H1 (cell line): Measurements from ENCODE around the gene SLX4IP.

ENCODE experiments used
- CEBPB ChIP-seq: IDR thresholded peaks from 2 replicates; pipeline ENCODE4 v1.6.1; 2012; ENCODE audit warnings: low read depth, low read length
- EGR1 ChIP-seq: IDR thresholded peaks from 2 replicates; pipeline ENCODE4 v1.6.1; 2011; ENCODE audit warnings: low read depth, low read length, borderline replicate concordance
- EZH2 ChIP-seq: fragments of 200-600 bp; sonication (generic); IDR thresholded peaks from 2 replicates; pipeline ENCODE4 v1.7.1; 2012; ENCODE audit warnings: low read depth, mild to moderate bottlenecking, moderate library complexity, low read length, inconsistent platforms; ENCODE audit not compliant: severe bottlenecking
- SIX5 ChIP-seq: IDR thresholded peaks from 2 replicates; pipeline ENCODE4 v1.6.1; 2011; ENCODE audit warnings: mild to moderate bottlenecking, low read depth, low read length
- TF ChIP-seq, protein P1 (sequence below), 3 experiments: IDR thresholded peaks; 1 replicate in 2 of 3; 2 replicates in 1 of 3; pipeline versions ENCODE4 v1.5.1 to v1.6.1; 2011; ENCODE audit warnings: low read length in 3 of 3, mild to moderate bottlenecking in 3 of 3, inconsistent platforms in 2 of 3, low read depth in 1 of 3, moderate library complexity in 1 of 3; ENCODE audit not compliant: insufficient read depth in 1 of 3; ENCODE audit errors: control extremely low read depth in 1 of 3
- TF ChIP-seq, protein P2 (sequence below): IDR thresholded peaks from 2 replicates; pipeline ENCODE4 v1.6.1; 2012; ENCODE audit warnings: inconsistent platforms

DNA sequence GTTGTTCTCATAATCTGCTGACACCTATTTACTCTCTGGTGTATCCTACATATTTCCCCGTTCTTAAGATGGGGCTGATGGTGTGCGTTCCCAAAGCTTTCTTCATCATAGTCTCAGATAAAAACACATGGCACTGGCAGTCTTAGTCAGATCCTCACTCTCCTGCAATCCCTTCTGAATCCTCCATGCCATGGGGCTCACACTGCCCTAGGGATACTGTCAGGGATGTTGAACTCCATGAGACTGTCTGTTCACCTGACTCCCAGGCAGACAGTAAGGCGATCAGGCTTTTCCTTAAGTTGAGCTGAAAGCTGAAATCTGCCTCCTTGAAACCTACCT is 76.0 kb downstream of the SLX4IP start:
- TF ChIP-seq EZH2 (no peak), CEBPB (no peak), SIX5 (no peak), EGR1 (no peak)
- TF ChIP-seq, protein P1, sequence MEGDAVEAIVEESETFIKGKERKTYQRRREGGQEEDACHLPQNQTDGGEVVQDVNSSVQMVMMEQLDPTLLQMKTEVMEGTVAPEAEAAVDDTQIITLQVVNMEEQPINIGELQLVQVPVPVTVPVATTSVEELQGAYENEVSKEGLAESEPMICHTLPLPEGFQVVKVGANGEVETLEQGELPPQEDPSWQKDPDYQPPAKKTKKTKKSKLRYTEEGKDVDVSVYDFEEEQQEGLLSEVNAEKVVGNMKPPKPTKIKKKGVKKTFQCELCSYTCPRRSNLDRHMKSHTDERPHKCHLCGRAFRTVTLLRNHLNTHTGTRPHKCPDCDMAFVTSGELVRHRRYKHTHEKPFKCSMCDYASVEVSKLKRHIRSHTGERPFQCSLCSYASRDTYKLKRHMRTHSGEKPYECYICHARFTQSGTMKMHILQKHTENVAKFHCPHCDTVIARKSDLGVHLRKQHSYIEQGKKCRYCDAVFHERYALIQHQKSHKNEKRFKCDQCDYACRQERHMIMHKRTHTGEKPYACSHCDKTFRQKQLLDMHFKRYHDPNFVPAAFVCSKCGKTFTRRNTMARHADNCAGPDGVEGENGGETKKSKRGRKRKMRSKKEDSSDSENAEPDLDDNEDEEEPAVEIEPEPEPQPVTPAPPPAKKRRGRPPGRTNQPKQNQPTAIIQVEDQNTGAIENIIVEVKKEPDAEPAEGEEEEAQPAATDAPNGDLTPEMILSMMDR (IDR thresholded peaks at IDR 0.05; ENCODE audit: control extremely low read depth in 1 of 3, insufficient read depth in 1 of 3, low read depth in 1 of 3, low read length in 3 of 3) = no peak
- TF ChIP-seq, protein P2, sequence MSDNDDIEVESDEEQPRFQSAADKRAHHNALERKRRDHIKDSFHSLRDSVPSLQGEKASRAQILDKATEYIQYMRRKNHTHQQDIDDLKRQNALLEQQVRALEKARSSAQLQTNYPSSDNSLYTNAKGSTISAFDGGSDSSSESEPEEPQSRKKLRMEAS = no peak
